T-helper 2 cell treated with Interferon-gamma antibody and Interleukin-4, amounts not matched to agents 5 μg/mL and 100 μg/mL, for 36 hours (primary cell): ENCODE results near the gene ZNF281.

Source experiments
- DNase-seq: peaks from one replicate; pipeline ENCODE4 v3.0.0; 2021; ENCODE audit warnings: low spot score
- H3K27ac Mint-ChIP-seq: one replicate; pipeline ENCODE4 v1.8.0; 2021; ENCODE audit warnings: mild to moderate bottlenecking, mixed read lengths
- H3K27me3 Mint-ChIP-seq: one replicate; pipeline ENCODE4 v1.8.0; 2021; ENCODE audit warnings: low read depth, mixed read lengths
- H3K36me3 Mint-ChIP-seq: one replicate; pipeline ENCODE4 v1.8.0; 2021; ENCODE audit warnings: low read depth, mixed read lengths
- H3K4me1 Mint-ChIP-seq: one replicate; pipeline ENCODE4 v1.8.0; 2021; ENCODE audit warnings: low read depth, mixed read lengths
- H3K4me3 Mint-ChIP-seq: one replicate; pipeline ENCODE4 v1.8.0; 2022; ENCODE audit warnings: mild to moderate bottlenecking, moderate library complexity, mixed read lengths
- H3K9me3 Mint-ChIP-seq: one replicate; pipeline ENCODE4 v1.8.0; 2021; ENCODE audit warnings: mixed read lengths

ZNF281 gene

DNA sequence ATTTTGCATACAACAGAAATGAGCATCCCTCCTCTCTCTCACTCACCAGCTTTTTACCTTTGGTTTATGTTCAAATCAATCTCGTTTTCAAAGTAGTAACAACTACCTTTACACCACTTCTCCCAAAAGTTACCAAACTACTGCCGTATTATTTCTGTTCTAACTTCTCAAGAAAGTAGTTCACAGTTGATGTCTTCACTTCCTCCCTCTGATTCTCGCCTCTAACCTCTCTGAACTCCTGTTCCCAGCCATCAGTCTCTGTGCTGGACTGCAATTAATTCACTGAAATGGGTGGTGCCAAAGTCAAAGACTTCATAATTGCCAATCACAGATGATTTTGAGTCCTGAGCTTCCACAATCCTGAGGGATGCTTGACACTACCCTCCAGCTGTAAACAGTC lies 54.0 kb downstream of the ZNF281 start:
- DNase-seq, result no peak
- Mint-ChIP-seq H3K27ac (no peak overlapping the region), H3K4me1 (peaks cover 38% of the 10 kb centered on the region), H3K36me3 (no peaks in the 10 kb centered on the region), H3K9me3 (no peaks in the 10 kb centered on the region), H3K27me3 (peaks cover 2% of the 10 kb centered on the region), H3K4me3 (no peak overlapping the region)
